GM21515 (cell line): ENCODE measurements around the gene SARDH.
"Not testable (repeated sequence)": the region's sequence is repeated elsewhere in the genome, so short reads cannot be mapped to it uniquely, and the experiment has no call there.

ENCODE experiments used
- ATAC-seq: cut with Tn5 transposase; IDR thresholded peaks from one replicate; pipeline ENCODE4 v1.9.1; 2021; ENCODE audit not compliant: unreplicated experiment

The SARDH gene

DNA sequence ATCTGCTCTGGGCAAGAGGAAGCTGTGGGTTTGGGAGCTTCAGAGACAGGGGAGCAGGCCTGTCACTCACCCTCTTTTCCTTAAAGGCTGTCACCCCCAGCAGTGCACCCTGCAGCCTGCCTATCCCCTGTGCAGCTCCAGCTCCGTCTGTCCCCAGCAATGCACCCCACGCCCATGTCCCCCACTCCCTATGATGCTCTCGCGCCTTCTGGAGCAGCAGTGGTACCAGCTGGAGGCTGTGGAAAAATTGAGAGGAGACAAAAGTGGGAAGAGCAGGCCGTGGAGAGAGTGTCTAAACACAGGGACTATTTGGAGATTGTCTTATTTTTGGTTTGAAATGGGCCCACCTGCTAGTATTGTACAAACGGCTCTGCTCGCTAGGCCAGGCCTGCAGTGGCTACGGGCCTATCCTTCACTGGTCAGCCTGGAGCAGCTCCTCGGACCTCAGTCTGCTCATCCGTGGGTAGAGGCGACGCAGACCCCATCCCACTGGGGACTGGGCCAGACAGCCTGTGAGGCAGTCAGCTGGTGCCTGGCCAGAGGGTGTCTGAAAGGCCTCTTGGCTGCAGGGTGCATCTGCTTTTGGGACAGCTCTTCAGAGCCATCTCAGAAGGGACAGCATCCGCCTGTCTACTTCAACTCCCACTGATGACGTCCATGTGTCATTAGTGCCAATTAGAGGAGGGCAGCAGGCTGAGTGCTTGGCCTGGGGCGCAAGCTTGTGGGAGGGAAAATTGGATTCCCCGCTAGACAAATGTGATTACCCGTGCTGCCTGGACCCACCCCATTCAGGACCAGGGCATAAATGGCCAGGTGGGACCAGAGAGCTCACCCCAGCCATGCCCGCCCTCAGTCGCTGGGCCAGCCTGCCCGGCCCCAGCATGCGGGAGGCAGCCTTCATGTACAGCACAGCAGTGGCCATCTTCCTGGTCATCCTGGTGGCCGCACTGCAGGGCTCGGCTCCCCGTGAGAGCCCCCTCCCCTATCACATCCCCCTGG lies 102.3 kb downstream of the SARDH start, which contains the start of gene DBH:
Gene DBH (plus strand): TSS at position 831 of the 999 bp plus-strand sequence. CDS start 9 bp downstream, at position 840.
- ATAC-seq = no peak

DNA sequence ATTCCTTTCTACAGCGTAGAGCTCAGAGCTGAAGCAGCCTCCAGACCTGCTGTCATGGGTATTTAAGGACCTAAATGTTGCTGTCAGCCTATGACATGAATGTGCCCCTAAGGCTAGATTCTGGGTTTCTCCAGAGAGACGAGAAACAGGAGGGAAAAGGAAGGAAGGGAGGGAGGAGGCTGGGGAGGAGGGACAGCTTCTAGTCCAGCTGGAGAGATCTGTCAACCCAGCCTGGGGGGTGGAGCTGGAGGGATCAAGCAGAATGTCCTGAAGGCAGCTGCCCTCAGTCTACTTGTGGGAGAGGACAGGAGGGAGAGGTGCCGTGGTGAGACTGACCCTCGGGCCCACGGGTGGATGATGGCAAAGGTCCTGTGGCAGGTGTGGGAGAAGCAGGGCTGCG lies 103.1 kb downstream of the SARDH start:
- no peak for ATAC-seq

DNA sequence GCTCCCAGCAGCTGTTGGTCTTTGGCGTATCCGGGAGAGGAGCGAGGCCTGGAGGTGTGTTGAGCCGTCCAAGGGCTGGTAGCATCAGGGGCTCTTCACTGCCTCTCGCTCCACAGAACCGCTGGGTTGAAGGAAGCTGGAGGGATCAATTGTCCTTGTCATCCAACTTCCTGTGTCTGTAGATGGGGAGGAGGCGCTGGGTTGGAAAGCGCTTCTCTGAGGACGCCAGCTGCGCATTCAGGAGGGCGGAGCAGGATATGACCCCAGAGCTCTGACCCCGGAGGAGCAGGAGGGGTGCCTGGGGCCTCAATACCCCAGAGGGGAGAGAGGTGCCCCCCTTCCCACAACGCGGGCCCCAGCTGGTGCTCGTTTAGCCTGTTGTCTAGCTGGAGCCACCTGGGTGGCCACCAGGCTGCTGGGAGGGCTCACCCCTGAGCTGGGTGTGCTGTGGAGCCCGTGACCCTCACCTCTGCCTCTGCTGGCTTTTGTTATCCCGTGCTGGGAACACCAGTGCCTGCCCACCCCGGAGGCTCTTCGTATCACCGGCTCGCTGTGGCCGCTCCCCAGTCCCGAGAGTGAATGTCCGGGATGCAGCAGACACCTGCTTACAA lies 104.0 kb downstream of the SARDH start:
- no peak for ATAC-seq

DNA sequence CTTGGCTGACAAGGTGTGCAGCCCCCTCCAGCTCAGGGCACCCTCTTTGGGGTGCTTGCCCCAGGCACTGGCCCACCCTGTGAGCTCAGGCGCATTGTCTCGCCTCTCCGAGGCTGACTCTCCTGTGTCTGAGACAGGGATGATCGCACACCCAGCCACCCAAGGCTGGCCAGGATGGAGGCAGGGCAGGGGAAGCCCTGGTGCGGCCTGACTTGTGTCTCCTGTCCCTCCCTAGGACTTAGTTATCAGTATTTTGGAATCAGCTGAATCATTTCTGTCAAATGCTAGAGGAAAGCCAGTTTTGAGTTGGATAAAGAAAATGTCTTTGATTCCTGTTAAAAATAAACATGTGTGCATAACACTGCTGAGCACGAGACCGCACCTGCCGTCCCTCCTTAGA lies 104.5 kb downstream of the SARDH start:
- no peak for ATAC-seq

DNA sequence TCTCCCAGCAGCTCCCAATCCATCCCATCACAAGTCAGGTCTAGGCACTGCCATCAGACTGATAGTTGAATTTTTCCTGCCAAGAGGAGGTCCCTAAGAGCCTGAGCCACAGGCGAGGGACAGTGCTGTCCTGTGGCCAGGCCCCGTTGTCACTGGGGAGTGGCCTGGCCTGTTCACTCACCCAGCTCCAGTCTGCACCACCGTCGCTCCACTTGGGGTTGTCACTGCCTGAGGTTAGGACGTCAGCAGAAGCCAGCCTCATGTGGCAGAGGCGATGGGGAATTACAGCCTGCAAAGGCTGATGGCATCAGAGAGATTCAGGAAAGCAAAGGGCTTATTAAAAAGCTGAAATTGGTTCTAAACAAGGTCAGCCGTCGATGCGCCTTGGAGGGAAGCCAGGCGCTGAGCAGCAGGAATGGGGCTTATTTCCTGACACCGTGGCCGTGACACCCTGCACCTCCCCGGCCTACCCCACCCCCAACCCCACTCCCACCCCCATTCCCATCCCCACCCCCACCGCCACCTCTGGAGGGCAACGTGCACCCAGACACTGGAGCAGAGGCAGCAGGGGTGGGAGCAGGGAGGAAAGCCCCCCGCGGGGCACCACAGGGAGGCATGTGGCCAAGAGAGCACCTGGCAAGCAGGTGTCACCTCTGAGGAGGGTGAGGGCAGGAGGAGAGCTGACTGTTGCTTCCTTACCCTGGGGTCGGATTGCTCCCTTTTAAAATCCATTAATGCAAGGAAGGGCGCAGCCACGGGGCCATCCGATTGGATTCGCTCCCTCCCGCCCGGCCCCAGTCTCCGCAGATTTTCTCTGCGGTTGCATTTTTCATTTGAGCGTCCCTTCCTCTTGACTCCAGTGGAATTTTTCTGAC lies 105.1 kb downstream of the SARDH start:
- no peak for ATAC-seq

DNA sequence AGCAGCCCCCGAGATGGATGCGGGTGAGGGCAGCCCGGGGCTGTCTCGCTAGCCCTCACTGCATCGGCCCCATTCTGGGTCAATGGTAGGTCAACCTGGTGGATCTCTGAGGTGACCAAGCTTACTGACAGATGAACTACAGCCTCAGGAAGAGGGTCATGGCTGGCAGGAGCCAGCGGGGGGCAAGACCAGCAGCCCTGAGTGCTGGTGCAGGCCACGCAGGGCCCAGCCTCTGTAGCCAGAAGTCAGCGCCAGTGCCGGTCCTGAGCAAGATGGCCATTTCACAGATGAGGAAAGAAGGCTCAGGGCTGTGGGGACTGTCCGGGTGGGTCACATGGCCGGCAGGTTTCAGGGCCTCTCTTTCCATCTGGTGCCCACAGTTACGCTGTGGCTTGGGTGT lies 107.0 kb downstream of the SARDH start:
- no peak for ATAC-seq

DNA sequence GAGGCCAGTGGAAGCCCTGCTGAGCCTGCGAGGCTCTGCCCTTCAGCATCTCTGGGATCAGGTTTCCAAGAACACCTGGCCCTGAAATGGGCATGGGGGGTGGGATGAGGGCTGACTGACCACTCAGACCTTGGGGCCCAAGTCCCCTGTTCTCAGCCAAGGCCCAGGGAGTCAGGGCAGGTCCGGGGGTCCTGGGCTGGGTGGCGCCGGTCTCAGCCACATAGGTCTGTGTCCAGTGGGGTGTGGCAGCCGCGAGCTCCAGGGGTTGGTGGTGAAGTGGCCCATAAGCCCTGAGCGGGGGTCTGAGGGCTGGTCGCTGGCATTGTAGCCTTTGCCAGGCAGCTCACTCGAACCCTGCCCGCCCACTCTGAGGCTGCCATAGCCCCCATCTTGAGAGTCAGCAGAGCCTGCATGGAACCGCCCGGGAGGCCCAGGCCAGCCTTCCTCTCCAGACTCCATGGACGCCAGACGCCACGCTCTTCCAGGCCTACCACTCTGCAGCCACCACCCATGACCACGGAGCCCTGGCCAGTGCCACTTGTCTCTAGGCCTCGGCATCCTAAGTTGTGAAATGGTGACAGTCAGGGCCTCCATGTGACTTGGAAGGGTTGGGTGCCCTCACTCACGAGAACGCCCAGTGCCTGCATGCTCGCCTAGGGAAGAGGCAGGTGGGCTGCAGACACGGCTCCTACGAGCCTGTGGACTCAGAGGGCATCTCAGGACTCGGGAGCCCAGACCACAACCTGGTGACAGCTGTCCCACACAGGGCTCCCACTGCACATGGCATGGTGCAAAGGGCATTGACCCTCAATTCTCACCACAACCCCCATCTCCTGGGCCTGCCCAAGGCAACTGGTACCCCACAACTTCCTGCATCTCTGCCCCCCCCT lies 108.7 kb downstream of the SARDH start:
- ATAC-seq = no peak

DNA sequence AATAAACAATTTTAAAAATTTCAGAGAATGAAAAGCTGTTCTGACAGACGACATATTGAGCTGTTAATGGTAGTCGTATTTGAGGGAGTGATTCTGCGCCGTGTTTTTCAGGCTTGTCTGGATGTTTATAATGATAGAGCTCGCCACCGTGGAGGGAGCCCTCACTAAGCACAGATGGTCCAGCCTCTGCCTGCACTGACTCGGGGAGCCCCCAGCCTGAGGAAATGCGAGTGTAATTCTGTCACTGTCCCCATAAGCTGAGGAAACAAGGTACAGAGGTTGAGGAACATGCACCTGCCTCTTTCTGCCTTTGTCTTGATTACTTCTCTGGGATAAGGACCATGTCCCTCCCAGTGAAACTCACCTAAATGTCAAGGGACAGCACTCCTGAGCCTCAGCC lies 109.4 kb downstream of the SARDH start:
- ATAC-seq = no peak

DNA sequence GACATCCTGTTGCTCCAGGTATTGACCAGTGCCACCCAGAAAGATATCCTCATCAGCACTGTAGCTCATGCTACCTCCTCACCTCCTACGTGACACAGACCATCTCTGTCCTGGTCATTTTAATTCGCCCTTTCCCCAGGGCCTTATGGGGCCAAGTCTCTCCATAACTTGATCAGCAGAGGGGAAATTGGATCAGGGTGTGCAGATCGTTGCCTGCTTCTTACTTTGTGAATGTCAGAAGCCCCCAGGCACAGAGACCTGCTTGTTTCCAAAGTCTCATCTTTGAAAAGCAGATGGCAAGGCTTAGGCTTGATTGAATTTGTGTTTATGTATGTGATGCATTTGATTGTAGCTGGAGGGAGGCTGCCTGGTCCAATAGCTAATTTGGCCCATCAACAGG lies 110.8 kb downstream of the SARDH start:
- ATAC-seq = no peak

DNA sequence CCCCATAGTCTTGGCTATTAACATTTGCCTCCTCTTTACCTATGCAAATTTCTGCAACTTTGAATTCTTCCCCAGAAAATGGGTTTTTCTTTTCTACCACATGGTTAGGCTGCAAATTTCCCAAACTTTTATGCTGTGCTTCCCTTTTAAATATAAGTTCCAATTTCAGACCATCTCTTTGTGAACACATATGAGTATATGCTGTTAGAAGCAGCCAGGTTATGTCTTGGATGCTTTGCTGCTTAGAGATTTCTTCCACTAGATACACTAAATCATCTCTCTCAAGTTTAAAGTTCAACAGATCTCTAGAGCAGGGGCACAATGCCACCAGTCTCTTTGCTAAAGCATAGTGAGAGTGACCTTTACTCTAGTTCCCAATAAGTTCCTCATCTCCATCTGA lies 112.1 kb downstream of the SARDH start:
- ATAC-seq = not testable (repeated sequence)

DNA sequence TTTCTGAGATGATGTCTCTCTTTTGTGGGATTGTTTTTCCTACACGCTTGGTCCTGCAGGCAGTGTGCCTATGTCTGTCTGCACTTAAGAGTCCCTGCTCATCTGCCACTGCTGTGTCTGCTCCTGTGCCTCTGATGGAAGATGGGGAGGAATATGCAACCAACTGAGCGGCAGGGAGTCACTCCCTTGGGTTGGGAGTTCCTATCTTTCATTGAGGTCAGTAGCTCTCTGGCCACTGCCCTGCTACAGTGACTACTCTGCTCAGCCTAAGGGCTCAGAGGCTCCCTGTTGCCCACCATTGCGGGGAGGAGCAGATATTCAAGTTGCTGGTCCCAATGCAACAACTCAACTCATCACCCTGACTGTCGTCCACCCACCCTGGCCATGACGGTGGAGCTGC lies 115.6 kb downstream of the SARDH start:
- no peak for ATAC-seq

DNA sequence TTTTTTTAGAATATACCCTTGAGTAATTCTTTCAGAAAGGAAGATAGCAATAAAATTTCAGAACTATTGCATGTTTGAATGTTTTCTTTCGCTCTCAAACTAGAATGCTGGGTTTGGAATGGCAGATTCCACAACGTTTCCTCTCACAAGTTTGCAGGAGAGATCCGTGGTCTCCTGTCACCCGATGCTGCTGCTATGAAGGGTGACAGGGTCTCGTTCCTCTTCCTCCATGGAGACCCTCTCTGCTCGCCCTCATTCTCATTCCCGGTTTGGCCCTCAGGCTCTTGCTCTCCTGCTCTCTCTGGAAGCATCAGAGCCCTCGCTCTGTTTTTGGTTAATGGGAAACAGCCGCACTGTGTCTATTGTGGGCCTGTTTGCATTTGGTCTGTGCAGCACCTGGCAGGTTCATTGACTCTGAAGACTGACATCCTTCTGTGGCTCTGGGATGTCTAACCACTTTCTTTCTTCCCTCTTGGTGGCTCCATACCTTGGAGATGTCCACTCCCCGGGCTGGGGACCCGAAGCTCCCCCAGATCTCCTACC lies 116.4 kb downstream of the SARDH start:
- ATAC-seq = no peak

DNA sequence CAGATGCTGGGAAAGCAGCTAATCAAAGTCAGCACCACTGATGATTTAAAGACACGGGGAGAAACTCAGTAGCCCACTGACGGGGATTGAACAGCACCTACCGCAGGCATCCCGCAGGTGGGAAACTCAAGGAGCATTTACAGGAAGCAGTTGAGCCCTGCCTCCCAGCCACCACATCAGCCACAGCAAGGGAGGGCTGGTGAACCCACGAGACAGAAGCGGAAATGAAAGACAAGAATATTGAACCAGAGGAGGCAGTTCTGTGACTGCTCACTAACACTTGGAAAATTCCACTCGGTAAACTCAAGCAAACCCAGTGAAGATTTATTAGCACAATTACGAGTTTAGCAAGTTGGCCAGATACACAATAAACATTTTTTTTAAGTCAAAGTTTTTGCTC lies 118.4 kb downstream of the SARDH start:
- no peak for ATAC-seq

DNA sequence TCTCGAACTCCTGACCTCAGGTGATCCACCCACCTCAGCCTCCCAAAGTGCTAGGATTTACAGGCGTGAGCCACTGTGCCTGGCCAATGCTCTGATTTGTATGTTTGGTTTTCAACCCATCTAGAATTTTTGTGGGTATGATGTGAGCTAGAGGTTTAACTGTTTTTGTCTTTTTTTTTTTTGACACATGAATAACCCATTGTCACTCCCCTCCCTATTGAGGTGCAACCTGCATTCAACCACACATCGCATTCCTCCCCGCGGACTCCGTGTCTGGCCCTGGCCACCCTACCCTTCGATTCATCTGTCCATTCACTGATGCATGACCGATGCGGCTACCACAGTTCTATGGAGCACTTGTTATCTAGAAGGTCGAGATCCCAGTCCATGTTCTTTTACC lies 119.4 kb downstream of the SARDH start:
- no peak for ATAC-seq

DNA sequence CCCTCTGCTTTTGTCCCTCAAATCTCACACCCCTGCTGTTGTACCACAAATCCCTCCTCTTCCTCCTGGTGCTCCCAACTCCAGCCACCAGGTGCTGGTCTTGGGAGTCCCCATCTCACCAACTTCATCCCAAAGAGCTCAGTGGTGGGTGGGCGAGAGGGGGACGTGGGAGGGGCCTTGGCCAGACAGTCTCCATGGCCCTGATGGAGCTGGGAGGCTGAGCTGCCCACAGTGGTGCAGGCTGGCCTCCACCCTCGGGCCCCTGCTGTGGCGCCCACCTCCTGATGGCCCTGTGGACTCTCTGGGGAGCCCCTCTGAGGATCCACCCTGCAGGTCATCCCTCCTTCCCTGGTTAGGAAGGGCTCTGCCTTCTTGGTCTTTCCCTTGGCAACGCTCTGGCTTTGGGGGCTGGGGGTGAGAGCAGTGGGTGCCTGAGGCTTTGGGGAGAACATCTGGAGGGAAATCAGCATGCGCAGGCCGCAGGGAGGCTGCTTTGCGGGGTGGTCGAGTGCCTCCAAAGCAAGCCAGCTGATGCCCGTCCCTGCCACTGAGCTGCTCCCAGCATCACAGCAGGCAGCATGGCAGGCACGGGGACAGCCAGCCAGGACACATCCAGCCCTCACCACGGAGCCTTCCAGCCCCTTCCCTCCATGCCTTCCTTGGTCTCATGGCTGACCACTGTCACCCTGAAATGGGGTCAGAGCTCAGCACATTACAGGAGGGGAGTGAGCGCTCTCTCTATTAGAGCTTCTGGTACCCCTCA lies 121.3 kb downstream of the SARDH start:
- no peak for ATAC-seq

DNA sequence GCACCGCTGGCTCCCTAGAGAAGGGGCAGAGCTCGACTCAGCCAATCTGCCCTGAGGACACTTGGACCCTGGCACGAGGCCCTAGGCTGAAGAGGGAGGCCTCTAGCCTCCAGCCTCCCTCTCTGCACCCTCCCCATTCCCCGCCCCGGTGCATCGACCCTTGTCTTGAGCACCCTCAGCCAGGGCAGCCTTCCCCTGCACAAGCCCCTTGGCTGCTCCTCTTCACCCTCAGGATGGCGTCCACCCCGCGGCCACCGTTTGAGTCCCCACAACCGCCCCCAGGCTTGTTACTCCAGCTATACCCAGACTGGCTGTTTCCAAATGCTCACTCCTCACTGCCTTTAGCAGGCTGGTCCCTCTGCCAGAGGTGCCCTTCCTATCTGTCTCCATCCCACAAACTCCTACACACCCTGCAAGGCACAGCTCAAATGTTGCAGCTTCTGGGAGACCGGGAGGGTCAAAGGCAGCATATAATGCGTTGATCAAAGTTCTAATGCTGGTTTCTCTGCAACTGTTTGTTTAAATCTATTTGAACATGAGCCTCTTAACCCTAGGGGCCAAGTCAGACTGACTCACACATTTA lies 122.5 kb downstream of the SARDH start:
- ATAC-seq = no peak

DNA sequence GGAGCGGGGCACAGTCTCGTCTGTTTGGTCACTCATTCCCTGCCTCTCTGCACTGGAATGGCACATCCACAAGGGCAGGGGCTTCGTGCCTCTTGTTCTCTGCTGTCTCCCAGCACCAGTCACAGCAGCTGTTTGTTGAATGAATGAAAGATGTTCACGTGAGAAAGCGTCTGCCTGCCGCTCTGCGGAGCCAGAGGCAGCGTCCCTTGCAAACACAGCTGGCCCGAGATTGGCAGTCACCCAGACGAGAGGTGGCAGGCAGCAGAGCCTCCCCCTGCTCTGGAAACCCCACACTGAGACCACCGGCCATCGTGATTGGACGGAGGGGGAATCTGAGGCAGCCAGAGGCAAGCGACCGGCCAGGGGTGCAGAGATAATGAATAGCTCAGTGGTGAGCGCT lies 123.0 kb downstream of the SARDH start:
- ATAC-seq = no peak

DNA sequence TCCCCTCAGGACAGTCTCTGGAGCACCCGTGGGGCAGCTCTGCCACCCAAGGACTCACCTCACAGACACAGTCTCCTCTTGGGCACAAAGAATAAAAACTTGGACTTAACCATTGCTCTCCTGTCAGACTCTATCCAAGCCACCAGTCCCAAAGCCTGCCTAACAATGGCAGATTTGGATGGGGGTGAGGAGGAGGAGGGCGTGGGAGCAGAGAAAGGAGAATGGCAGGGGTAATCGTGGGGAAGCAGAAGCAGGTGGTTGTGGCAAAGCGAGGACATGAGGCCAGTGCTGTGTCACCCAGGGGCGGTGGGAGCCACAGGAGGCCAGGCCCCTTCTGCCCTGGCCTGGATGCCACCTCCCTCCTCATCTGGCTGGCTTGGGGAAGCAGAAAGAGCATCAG lies 123.5 kb downstream of the SARDH start:
- ATAC-seq = no peak

DNA sequence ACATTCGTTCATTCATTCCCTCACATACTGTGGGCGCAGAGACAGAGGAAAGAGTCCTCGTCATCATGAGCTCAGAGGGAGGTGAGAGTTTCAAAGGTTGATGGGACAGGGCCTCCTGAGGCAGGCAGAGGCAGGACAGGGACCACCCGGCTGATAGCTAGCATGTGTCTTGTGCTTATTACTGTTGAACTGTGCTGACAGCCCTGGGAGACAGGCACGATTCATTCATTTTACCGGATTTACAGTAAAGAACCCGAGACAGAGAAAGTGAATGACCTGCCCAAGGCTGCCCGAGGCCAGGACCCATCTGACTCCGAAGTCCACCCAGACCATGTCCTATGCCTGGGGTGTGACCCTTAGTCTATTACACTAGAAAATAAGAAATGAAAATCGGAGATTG lies 124.1 kb downstream of the SARDH start:
- no peak for ATAC-seq
